PFSK-1 (cell line): ENCODE measurements around the gene DLX4.

ENCODE experiments used
- FOXP2 ChIP-seq: optimal IDR thresholded peaks from 2 replicates; pipeline ENCODE3; 2011; ENCODE audit warnings: borderline replicate concordance, control low read depth, inconsistent platforms; ENCODE audit not compliant: insufficient read depth; ENCODE audit errors: extremely low read length, extremely low read depth
- POLR2AphosphoS5 ChIP-seq: IDR thresholded peaks from 2 replicates; pipeline ENCODE4 v1.6.1; 2012; ENCODE audit warnings: low read depth, mild to moderate bottlenecking, control low read depth, low read length, moderate library complexity
- SIN3A ChIP-seq: IDR thresholded peaks from 2 replicates; pipeline ENCODE4 v1.6.1; 2012; ENCODE audit warnings: mild to moderate bottlenecking, low read length, moderate library complexity, borderline replicate concordance; ENCODE audit not compliant: insufficient read depth
- TAF1 ChIP-seq: IDR thresholded peaks from 2 replicates; pipeline ENCODE4 v1.6.1; 2012; ENCODE audit warnings: low read length, control low read depth, borderline replicate concordance; ENCODE audit not compliant: insufficient read depth
- TF ChIP-seq, protein P1 (sequence below), 2 experiments: IDR thresholded peaks; 2 replicates each; pipeline versions ENCODE4 v1.6.1 to v1.8.0; 2011 to 2012; ENCODE audit warnings: low read depth in 2 of 2, low read length in 2 of 2, control low read depth in 1 of 2, inconsistent platforms in 1 of 2, mild to moderate bottlenecking in 1 of 2, moderate library complexity in 1 of 2; ENCODE audit not compliant: insufficient read depth in 1 of 2

The DLX4 gene

DNA sequence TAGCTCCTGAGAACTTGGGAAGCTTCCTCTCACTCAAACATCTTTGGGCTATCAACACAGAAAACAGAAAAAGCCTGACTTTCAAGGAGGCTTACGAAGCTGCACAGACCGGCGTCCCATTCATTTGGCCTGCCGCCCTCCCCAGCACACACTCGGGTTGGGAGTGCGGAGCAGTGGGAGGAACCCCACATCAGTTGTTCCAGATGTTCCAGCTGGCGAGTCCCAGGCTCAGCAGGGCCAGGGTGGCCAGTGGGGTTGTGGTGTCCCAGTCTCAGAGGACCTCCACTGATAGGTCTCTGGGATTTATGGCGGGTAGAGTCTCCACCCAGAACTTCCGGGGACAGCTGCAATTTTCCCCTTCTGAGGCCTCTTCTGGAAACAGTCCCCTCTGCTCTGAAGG lies 43.1 kb upstream of the DLX4 start:
- no peak for TF ChIP-seq POLR2AphosphoS5
- TF ChIP-seq, protein P1, sequence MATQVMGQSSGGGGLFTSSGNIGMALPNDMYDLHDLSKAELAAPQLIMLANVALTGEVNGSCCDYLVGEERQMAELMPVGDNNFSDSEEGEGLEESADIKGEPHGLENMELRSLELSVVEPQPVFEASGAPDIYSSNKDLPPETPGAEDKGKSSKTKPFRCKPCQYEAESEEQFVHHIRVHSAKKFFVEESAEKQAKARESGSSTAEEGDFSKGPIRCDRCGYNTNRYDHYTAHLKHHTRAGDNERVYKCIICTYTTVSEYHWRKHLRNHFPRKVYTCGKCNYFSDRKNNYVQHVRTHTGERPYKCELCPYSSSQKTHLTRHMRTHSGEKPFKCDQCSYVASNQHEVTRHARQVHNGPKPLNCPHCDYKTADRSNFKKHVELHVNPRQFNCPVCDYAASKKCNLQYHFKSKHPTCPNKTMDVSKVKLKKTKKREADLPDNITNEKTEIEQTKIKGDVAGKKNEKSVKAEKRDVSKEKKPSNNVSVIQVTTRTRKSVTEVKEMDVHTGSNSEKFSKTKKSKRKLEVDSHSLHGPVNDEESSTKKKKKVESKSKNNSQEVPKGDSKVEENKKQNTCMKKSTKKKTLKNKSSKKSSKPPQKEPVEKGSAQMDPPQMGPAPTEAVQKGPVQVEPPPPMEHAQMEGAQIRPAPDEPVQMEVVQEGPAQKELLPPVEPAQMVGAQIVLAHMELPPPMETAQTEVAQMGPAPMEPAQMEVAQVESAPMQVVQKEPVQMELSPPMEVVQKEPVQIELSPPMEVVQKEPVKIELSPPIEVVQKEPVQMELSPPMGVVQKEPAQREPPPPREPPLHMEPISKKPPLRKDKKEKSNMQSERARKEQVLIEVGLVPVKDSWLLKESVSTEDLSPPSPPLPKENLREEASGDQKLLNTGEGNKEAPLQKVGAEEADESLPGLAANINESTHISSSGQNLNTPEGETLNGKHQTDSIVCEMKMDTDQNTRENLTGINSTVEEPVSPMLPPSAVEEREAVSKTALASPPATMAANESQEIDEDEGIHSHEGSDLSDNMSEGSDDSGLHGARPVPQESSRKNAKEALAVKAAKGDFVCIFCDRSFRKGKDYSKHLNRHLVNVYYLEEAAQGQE (IDR thresholded peaks at IDR 0.05; ENCODE audit: insufficient read depth in 1 of 2, low read depth in 2 of 2, low read length in 2 of 2) = no peak
- no peak for TF ChIP-seq FOXP2
- no peak for TF ChIP-seq SIN3A
- TF ChIP-seq TAF1 = no peak

- TF ChIP-seq FOXP2 = no peak
- TF ChIP-seq, protein P1 (IDR thresholded peaks at IDR 0.05; ENCODE audit: insufficient read depth in 1 of 2, low read depth in 2 of 2, low read length in 2 of 2) = peak; percentile 57 to 59; a peak in 2 of 4 replicates
Measured at GRCh38 chr17:49926886-49927285, 42.1 kb upstream of the DLX4 start.

GRCh38 chr17:49928126-49928800 lies 40.7 kb upstream of the DLX4 start:
- TF ChIP-seq FOXP2 (no peak), SIN3A (no peak), TAF1 (no peak), POLR2AphosphoS5 (no peak)
- TF ChIP-seq, protein P1 (IDR thresholded peaks at IDR 0.05; ENCODE audit: insufficient read depth in 1 of 2, low read depth in 2 of 2, low read length in 2 of 2) = no peak

DNA sequence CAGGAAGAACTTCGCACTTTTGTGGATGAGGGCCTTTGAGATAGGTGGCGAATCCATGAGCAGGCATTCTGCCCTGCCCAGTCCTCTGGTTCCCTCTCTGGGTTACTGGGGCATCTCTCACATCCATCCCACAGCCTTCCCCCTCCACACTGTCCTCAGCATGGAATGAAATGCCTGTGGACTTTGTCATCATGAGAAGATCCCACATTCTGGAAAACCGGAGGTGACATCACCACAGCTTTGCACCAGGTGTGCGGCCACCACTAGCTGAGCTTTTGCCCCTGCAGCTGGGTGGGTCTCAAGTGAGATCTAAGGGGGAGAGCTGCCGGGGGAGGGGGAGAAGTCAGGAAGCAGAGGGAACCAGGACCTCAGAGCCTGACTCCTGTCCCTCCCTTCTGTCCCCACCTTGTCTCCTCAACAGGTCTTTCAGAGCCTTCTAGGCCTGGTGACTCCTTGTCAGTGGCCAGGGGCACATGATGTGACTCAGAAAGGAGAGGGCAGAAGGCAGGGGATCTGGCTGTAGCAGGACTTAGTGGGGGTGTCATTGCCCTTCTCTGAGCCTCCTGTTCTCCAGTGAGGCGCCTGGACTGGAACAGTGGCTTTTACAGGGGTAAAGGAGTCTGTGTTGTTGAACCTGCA lies 40.0 kb upstream of the DLX4 start:
- TF ChIP-seq SIN3A = no peak
- TF ChIP-seq TAF1 = no peak
- TF ChIP-seq, protein P1 (IDR thresholded peaks at IDR 0.05; ENCODE audit: insufficient read depth in 1 of 2, low read depth in 2 of 2, low read length in 2 of 2) = no peak
- no peak for TF ChIP-seq POLR2AphosphoS5
- no peak for TF ChIP-seq FOXP2

DNA sequence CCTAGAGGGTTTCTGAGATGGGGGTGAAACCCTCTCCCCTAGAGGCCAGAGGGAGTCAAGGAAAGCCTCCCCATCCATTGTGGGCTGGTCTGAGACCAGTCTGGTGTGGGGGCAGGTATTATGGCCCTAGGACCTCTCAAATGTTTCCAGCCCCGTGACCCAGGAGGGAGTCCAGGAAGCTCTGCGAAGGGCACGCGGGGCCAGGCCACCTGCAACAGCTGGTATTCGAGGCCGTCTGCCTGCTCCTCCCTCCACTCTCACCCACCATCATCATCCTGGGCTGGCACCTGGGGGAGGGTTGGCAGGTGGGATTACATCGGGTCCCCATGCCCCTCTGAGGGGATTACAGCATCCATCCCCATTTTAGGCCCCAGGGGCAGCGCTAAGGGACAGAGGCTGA lies 38.1 kb upstream of the DLX4 start:
- no peak for TF ChIP-seq TAF1
- TF ChIP-seq, protein P1 (IDR thresholded peaks at IDR 0.05; ENCODE audit: insufficient read depth in 1 of 2, low read depth in 2 of 2, low read length in 2 of 2) = no peak
- TF ChIP-seq FOXP2 = no peak
- TF ChIP-seq SIN3A = no peak
- TF ChIP-seq POLR2AphosphoS5 = no peak
